ENCODE results near the gene SFN.

The SFN gene

GRCh38 chr1:26877326-26877725 lies 14.4 kb downstream of the SFN start:
- TF ChIP-seq GATA3 (IDR thresholded peaks at IDR 0.05; ENCODE audit: low read depth, low read length) (no peak), GATA2 (IDR thresholded peaks at IDR 0.05; ENCODE audit: low read depth, low read length) (no peak)

- no peak for TF ChIP-seq GATA2 (IDR thresholded peaks at IDR 0.05; ENCODE audit: low read depth, low read length)
- no peak for TF ChIP-seq GATA3 (IDR thresholded peaks at IDR 0.05; ENCODE audit: low read depth, low read length)
Observed at GRCh38 chr1:26879793-26880192, 16.8 kb downstream of the SFN start.

DNA sequence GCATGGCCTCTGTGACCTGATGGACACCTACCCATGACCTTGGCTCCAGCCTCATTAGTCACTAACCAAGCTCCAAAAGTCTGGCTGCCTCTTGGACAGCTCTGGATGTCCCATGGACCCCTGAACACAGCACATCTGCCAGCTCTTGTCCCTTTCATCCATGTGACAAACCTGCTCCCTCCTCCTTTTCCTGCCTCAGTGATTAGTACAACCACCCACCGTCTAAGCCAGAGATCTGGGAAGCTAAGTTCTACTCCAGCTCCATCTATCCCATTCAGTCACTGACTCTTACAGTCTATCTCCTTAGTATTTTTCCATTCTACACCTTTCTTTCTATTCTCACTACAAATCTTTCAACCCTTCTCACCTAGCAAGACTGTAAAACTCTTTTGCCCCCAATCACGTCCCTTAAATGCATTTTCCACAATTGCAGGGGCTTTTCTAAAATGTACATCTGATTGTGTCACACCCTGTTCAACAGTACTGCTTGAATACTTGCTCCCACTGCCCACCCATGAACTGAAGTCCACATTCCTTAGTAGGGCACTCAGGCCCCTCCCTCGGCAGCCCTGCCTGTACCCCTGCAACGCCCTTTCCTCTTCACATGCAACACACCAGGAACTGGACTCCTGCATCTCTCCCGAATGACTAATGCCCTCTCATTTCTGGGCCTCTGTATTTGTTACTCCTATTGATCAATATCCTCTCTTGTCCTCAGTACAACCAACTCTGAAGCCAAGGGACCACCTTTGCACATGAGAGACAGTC lies 19.9 kb downstream of the SFN start:
- TF ChIP-seq GATA3 (IDR thresholded peaks at IDR 0.05; ENCODE audit: low read depth, low read length) = no peak
- no peak for TF ChIP-seq GATA2 (IDR thresholded peaks at IDR 0.05; ENCODE audit: low read depth, low read length)

DNA sequence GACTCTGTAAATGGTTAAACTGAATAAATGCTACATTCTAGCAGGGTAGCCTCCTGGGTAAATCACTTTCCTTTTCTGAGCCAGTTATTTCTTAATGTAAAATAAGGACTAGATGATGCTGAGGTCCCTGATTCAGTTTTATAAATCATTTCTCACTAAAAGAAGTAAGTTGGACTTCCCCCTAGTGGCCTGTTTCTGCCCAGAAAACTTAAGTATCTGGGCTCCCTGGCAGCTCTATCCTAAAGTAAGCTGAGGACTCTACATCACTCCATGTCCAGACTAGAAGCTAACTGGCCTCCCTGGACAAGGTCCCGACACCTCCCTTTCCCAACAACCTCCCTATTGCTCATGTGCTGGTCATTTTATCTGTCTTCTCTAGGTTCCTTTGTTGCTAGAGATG lies 24.2 kb downstream of the SFN start:
- TF ChIP-seq GATA3 (IDR thresholded peaks at IDR 0.05; ENCODE audit: low read depth, low read length) (no peak), GATA2 (IDR thresholded peaks at IDR 0.05; ENCODE audit: low read depth, low read length) (no peak)

- TF ChIP-seq GATA2 (IDR thresholded peaks at IDR 0.05; ENCODE audit: low read depth, low read length) (no peak), GATA3 (IDR thresholded peaks at IDR 0.05; ENCODE audit: low read depth, low read length) (no peak)
Observed at GRCh38 chr1:26888231-26888630, 25.3 kb downstream of the SFN start.

DNA sequence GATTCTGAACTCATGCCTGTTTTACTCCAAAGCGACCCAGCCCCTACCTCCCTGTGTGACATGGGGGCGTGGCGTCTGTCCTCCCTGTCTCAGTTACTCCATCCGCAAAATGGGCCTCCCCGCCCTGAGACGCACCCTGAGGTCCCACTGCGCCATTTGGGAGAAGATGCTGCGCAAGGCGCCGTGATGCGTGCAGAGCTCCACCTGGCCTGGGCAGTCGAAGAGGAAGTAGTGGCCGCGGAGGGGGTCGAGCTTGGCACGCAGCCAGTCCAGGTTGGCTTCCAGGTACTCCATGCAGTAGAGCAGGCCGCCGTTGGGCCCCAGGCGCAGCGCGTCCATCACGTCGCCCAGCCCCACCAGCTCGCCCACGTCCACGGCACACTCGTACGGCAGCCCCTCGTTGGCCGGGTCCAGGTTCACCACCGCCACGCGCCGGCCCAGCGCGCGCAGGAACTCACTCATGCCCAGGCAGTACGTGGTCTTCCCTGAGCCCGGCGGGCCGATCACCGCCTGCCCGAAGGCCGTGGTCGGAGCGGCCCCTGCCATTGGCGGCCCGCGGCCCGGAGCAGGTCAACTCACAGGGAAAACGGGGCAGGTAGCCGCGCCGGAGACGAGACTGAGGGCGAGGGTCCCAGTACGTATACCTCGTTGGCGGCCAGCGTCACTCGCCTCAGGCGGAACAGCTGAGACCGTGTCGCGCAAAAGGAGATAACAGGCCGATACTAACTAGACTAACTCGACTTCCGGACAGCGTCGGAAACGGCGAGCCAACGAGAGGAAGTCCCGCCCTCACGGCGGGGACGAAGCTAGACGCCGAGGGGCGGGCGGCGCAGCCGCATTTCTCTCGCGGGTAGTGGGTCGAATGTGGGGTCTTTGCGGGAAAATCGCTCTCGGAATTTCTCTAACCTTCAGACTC lies 26.9 kb downstream of the SFN start, which contains the start of gene GPN2:
GPN2 (minus strand) TSS at position 733 of the 916 bp plus-strand sequence; CDS start at position 546, 187 bp downstream.
- TF ChIP-seq GATA3 (IDR thresholded peaks at IDR 0.05; ENCODE audit: low read depth, low read length) = no peak
- peak; percentile 91 for TF ChIP-seq GATA2 (IDR thresholded peaks at IDR 0.05; ENCODE audit: low read depth, low read length)

DNA sequence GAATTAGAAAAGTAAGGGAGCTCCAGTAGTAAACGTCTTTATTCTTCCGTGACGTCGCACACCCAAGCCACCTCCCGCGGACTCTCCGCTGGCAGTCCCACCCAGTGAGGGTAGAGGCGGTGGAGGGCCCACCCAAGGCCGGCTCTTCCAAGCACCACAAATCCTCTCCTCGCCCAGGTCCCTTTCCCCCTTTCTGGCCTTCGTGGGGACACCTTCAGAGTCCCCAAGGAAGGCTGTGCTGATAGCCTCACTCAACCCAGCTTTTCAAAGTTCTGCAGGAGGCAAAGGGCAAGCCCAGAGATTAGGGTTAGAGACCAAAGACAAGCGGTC lies 27.5 kb downstream of the SFN start:
- TF ChIP-seq GATA3 (IDR thresholded peaks at IDR 0.05; ENCODE audit: low read depth, low read length) (no peak), GATA2 (IDR thresholded peaks at IDR 0.05; ENCODE audit: low read depth, low read length) (no peak)

- TF ChIP-seq GATA3 (IDR thresholded peaks at IDR 0.05; ENCODE audit: low read depth, low read length) (no peak), GATA2 (IDR thresholded peaks at IDR 0.05; ENCODE audit: low read depth, low read length) (no peak)
Observed at GRCh38 chr1:26894263-26894662, 31.3 kb downstream of the SFN start.

DNA sequence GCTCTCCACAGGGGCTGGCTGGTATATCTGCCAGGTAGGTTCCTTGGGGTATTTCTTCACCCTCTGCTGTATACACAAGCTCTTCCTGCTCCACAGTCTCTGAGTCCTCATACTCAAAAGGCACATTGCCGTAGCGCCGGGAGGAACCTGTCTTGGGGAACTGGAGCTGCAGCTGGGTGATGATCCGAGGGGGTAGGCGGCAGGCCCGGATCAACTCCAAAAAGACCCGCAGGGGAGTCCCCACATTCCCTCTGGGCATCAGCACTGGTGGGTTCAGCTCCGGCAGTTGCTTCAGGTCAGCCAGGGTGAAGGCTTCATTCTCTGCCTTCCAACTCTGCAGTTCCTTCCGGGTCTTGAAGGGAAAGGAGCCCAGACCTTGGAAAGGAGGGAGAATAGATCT lies 34.4 kb downstream of the SFN start:
- TF ChIP-seq GATA2 (IDR thresholded peaks at IDR 0.05; ENCODE audit: low read depth, low read length) (no peak), GATA3 (IDR thresholded peaks at IDR 0.05; ENCODE audit: low read depth, low read length) (no peak)

DNA sequence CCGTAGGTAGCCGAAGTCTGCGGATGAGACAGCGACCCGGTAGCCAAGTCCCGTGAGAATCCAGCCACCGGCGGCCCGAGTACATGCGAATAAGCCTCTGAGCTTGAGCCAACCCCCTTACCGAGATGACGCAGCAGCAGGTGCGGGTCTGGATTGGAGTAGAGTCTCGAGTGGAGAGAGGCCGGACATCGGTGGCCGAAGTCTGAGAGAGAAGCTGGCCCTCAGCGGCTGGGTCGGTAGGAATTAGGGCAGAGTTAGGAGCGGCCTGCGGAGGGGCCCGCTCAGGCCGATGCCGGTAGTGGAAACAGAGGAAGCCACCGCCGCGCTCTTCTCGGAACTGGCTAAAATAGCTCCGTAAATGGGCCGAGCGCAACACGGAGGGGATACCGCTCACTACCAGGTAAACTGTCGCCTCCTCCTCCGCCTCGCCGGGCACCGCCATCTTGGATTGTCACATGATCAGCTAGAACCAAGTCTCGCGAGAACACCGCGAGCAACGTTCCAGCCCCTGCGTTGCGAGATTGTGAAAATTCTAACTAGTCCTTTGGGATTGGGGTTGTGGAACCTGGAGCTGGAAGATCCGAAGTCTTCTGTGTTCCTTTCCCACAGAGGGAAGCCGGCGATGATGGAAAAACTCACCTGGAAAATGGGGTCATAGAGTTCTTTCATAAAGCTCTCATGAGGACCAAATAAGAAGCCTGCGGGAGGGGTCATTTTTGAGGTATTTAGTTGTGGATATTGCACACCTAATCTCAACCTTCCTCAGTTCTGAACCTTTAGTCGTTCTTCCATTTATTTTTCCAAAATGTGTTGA lies 37.3 kb downstream of the SFN start, which contains the start of gene GPATCH3:
GPATCH3 (minus strand) TSS at position 467 of the 814 bp plus-strand sequence; CDS start at position 442, 25 bp downstream.
- TF ChIP-seq GATA2 (IDR thresholded peaks at IDR 0.05; ENCODE audit: low read depth, low read length) (no peak), GATA3 (IDR thresholded peaks at IDR 0.05; ENCODE audit: low read depth, low read length) (no peak)

GRCh38 chr1:26900815-26901511 lies 38.0 kb downstream of the SFN start:
- no peak for TF ChIP-seq GATA3 (IDR thresholded peaks at IDR 0.05; ENCODE audit: low read depth, low read length)
- TF ChIP-seq GATA2 (IDR thresholded peaks at IDR 0.05; ENCODE audit: low read depth, low read length) = no peak

- no peak for TF ChIP-seq GATA3 (IDR thresholded peaks at IDR 0.05; ENCODE audit: low read depth, low read length)
- TF ChIP-seq GATA2 (IDR thresholded peaks at IDR 0.05; ENCODE audit: low read depth, low read length) = no peak
Observed at GRCh38 chr1:26907071-26907917, 44.3 kb downstream of the SFN start.

Measured in SH-SY5Y (cell line).